IPS DF 4.7 (cell line): ENCODE results near the gene ZDHHC11B.
"Not testable (repeated sequence)": the region's sequence is repeated elsewhere in the genome, so short reads cannot be mapped to it uniquely, and the experiment has no call there.

Experiments used
- DNase-seq: peaks from one replicate; pipeline ENCODE4 v3.0.0-alpha.2; 2013; ENCODE audit warnings: low spot score; ENCODE audit errors: extremely low read depth

Gene ZDHHC11B

GRCh38 chr5:686936-687335 lies 97.6 kb downstream of the ZDHHC11B start:
- not testable (repeated sequence) for DNase-seq

GRCh38 chr5:686172-686523 lies 98.4 kb downstream of the ZDHHC11B start:
- DNase-seq: not testable (repeated sequence)

DNA sequence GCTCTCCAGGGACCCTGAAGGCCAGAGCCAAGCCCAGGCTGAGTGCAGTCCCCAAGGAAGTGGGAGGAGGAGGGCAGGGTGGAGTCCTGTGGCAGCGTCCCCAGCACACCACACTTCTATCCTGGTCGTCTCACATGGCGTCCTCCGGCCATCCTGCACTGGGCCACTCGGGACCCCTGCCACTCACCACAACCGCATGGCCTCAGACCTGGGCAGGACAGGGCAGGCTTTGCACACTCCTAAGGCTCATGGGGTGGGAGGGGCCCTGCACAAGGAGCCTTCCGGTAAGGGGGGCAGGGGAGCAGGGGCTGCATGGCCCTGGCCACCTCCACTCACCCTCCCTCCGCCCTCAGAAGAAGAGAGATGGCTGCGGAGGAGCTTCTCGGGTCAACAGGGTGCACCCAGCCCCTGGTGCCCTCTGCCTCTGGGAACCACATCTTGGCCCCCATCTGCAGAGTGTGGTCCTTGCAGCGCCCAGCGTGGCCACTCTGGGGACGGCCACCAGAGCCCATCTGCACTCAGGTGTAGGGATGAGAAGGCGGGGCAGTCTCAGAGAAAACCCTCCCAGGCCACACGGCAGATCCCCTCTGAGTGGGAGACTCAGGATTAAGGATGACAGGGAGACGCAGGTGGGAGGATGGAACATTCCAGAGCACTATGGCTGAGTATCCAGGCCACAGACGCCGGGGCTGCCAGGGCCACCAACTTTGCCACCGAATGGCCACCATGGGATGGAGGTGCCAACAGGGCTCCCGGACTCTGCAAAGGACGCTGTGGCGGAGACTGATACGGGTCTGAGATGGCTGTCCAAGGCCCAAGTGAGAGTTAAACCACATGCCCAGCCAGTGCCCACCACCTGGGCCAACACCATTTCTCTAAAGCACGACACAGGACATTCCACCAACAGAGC lies 99.0 kb downstream of the ZDHHC11B start:
- DNase-seq: no peak

DNA sequence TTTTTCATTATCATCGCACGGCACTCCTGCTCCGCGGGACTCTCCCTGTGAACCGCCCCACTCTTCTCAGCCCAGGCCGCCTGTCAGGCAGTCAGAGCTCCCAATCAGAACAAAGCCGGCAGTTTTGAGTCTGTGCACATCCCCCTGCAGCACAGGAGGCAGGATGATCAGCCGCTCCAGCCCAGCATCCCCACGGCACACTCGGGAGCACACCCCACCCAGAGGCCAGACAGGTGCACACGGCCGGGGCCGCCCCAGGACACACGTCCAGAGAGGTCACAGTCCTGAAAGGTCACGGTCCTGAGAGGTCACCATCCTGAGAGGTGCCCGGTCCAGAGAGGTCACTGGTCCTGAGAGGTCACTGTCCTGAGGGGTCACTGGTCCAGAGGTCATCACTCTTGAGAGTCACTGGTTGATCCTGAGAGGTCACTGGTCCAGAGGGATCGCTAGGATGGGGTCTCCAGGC lies 99.7 kb downstream of the ZDHHC11B start:
- DNase-seq: no peak

DNA sequence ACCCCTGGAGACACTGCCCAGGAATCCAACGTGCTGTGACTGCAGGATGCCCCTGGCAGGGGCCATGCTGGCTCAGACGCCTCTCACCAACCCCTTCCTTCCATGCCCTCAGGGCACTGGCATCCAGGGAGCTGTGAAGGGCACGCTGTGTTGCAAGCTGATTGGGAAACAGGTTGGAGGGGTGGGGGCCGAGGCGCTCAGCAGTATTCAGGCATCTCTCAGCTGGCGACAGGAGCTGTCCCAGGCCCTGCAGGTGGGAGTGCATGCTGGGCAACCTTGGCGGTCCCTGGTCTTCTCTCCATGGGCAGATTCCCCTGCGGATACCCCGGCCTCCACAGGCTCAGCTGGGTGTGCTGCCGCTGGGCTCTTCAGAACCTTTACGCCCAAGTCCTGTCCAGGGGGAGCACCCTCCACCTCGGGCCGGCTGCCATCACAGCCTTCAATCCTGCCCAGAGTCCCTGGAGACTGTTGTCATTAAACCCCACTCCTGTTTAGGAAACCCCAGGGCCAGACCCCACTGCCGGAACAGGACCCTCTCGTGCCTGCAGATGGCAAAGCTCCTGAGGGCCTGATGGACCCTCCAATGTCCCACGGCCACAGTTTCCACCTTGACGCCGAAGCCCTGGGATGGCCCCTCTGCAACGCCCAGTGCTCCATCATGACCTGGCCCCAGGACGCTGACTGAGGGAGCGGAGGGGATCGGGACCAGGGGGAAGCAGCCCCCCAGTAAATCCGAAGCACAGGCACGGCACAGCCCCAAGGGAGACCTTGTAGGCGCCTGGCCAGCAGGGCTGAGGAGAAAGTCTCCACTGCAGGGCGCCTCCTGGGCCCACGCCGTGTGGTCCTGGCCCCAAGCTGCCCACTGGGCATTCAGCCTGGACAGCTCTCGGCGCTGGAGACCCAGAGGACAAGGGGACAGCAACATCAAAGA lies 100.7 kb downstream of the ZDHHC11B start:
- DNase-seq: no peak

DNA sequence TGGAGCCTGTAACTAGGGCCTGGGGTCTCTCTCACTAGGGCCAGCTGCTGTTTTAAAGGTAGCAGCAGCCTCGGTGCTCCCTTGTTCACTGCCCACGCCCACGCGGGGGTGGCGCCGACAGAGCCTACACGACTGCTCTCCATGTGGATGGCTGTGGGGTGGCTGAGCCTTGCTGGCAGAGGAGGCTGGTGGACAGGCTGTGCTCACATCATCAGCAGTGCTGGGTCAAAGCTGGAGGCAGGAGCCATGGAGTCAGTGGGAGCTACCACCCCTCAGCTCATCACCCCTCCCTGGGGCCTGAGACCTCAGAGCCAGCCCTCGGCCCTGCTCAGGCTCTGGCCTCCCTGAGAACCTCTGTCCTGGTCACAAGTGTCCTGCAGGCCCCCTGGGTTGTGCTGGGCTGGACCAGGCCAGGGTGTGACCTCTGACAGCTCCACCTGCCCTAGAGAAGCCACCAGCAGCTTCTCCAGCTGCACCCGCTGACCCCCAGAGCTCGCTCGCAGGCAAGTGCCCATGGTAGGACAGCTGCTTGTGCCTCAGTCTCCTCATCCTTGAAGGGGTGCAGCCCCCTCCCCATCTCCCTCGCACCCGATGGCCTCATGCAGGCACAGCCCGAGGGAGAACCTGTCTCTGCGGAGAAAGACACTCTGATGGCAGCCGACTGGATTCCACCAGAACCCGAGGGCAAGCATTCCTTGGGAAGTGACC lies 101.7 kb downstream of the ZDHHC11B start:
- DNase-seq: not testable (repeated sequence)

DNA sequence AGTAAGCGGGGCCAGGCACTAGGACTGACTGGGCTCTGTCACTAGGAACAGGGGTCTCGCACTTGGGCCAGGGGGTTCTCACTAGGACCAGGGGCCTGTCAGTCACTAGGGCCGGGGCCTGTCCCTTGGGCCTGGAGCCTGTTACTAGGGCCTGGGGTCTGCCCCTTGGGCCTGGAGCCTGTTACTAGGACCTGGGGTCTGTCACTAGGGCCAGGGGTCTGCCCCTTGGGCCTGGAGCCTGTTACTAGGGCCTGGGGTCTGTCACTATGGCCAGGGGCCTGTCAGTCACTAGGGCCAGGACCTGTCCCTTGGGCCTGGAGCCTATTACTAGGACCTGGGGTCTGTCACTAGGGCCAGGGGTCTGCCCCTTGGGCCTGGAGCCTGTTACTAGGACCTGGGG lies 102.3 kb downstream of the ZDHHC11B start:
- DNase-seq: not testable (repeated sequence)

GRCh38 chr5:681317-682191 lies 103.0 kb downstream of the ZDHHC11B start:
- not testable (repeated sequence) for DNase-seq

DNA sequence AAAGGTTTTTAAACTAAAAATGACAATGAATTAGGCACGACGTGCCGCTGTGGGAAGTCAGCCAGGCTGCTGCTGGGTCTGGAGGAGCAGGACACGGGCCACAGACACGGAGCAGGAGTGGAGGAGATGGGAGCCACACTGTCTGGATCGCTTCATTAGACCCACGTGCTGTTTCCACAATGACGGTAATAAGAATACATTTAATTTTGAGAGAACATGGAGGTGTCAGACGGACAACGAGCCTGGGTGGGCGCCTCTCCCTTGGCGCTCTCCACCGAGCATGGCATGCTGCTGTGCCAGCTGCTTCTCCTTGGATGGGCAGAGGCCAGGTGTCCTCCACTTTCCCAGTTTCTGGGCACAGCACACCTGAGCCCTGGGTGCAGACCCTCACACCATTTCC lies 103.7 kb downstream of the ZDHHC11B start:
- not testable (repeated sequence) for DNase-seq

DNA sequence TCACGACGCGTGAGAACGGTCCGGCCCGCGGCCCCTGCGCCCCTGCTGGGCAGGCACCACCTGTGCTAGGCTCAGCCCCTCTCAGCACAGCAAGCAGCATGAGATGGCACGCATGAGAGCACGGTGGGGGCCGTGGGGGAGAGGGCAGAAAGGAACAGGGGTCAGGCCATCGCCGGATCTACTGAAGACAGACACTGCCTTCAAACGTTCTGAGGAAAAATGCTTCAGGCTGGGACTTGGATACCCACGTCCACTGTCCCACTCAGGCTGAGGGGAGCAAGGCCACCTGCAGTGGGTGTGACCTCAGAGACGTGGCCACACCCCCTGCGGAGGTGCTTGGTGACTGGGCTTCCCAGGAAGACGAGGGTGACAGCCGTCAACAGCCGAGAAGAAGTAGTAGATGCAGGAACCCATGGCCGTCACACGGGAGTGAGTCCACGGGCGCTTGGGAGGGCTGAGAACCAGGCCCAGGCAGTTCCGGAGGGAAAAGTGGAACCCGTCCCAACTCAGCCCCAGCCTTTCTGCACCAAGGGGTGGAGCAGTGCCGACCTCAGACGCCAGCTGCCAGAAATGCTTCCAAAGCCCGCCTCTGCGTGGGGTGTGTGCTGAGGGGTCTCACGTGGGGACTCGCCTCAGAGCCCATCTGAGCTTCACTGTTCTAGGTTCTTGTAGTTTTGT lies 104.3 kb downstream of the ZDHHC11B start:
- DNase-seq: not testable (repeated sequence)

GRCh38 chr5:679166-679895 lies 105.2 kb downstream of the ZDHHC11B start:
- DNase-seq: not testable (repeated sequence)

- not testable (repeated sequence) for DNase-seq
Observed at GRCh38 chr5:678521-678920, 106.0 kb downstream of the ZDHHC11B start.

DNA sequence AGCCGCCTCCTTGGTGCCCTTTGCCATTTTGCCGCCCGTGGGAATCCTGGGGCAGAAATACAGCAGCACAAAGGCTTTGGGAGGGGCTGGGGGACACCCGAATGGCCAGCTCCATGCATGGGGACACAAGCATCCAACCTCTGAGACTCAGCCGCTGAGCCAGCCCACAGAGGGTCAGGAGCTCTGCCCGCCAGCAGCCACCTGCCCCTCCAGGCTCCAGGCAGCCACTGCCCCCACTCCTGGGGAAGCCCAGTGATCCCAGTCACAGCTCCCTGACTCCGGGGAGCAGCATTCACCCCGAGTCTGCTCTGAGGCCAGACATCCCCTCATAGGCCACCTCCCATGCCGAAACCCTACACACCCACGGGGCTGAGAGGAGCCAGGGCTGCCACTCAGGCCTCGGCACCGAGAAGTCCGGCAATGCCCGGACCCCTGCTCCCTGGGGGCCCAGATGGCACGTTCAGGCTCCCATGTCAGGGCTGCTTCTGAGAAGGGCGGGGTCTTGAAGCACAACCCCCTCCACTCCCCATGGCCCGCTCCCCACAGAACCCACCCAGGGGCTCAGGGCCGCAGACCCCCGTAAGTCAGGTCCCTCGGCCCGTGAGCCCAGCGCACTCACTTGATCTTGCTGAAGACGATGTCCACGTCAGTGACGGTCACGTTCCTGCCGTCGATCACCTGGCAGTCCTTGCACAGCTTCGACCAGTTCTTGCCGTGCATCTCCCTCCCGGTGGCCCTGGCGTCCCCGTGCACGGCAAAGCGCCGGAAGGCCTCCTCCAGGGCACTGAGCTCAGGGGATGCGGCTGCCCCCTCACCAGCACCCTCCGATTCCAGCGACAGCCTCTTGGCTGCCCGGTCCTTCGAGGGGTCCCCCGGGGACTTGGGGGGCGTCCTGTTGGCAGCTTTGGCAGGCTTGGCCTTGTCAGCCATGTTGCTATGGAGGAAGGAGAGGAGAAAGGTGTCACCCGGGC lies 107.1 kb downstream of the ZDHHC11B start:
- no peak for DNase-seq

- DNase-seq: no peak
Observed at GRCh38 chr5:676699-677076, 107.8 kb downstream of the ZDHHC11B start.

DNA sequence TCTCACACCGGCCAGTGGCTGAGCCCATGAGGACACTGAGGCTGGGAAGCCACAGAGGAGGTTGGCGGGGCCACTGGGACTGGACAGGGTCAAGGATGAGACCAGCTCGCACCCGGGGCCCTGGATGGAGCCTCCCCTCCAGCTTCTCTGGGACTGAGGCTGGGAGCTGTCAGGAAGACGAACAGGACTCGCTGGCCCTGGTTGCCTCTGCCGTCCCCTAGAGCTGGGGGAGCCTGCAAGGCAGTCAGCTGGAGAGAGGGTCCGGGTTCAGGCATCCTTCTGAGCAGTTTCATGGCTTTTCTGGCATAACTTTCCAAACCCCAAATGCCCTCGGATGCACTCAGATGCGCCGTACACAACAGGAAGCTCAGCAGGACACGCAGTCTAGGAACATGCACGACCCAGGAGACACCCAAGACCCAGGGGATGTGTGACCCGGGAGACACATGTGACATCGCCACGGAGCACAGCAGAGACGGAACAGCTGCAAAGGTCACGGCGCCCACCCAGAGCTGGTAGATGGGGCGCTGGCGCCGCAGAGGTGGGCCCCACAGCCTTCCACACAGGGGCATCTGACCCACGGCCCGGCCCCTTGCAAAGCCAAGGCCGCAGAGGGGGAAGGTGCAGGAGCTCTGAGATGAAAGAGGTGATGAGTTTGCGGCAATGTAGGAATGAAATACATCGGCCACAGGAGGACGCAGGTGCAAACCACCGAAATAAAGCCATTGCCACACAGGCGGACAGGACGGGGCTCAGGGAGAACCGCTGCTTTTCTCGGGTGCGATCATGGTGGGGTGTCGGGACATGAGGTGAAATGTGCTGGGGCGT lies 108.4 kb downstream of the ZDHHC11B start:
- no peak for DNase-seq

DNA sequence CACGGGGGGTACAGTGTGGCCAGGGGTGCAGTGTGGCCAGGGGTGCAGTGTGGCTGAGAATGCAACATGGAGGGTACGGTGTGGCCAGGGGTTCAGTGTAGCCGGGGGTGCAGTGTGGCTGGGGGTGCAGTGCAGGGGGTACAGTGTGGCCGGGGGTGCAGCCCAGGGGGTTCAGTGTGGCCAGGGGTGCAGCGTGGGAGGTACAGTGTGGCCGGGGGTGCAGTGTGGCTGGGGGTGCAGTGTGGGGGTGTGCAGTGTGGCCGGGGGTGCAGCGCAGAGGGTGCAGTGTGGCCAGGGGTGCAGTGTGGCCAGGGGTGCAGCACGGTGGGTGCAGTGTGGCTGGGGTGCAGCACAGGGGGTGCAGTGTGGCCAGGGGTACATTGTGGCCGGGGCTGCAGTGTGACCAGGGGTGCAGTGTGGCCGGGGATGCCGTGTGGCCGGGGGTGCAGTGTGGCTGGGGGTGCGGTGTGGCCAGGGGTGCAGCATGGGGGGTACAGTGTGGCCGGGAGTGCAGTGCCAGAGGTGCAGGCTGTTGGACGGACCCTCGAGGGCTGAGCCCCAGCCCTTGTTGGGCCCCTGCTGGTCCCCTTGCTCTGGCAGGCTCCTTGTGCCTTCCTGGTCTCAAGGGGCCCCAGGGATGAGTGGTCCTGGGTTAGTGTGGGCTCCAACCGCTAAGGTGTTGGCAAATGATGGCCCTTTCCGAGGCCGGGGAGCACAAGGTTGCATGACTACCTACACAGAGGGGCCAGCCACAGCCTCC lies 109.2 kb downstream of the ZDHHC11B start:
- DNase-seq: no peak
